Measurements from ENCODE around the gene TMEM220. TPM values are rescaled to one million over a fixed set of nuclear protein-coding genes. Genes with fewer than 3 reads are reported as not detected.

Gene TMEM220
- 2.8 to 4.2 TPM (median 3.1 TPM) in 5 replicates for total RNA-seq (2022; extraction: Qiagen RNA extraction; ENCODE audit: low read depth)

DNA sequence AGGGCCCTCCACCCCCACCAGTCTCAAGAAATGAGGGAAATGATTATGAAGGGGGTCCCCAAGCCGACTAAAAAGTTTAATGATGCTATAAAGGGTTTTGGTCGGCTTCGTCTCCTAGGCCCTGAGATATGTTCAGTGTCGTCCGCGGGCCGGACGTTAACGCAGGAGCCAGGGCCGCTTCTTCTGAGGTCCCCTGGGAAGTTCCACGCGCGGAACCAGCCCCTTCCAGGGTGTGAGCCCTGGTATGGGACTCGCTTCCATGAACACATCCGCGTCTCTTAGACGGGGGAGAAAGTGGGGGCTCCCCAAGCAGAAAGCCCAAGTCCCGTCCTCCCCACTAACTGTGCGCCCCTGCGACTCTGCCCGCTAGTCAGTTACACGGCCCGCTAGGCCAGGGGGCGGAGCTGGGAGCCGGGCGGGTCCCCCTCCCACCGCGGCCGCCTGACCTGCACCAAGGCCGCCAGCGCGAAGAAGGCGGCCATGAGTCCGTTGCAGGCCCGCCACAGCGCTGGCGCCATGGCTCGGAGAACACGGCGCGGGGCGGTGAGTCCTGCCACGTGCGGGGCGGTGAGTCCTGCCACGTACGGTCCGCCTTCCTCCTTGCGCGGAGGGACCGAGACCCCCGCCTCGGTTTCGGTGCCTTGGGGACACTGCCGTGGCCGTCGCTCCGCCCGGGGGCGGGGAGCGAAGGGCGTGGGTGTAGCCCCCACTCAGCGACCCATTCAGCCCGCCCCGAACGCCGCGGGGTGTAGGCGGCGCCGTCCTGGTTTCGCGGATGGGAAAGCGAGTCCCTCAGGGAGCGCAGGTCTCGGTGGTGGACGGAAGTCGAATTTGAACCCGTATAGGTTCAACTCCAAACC, at the start of gene TMEM220:
TMEM220 (minus strand) TSS at position 690 of the 860 bp plus-strand sequence; CDS start at position 518, 172 bp downstream.

DNA sequence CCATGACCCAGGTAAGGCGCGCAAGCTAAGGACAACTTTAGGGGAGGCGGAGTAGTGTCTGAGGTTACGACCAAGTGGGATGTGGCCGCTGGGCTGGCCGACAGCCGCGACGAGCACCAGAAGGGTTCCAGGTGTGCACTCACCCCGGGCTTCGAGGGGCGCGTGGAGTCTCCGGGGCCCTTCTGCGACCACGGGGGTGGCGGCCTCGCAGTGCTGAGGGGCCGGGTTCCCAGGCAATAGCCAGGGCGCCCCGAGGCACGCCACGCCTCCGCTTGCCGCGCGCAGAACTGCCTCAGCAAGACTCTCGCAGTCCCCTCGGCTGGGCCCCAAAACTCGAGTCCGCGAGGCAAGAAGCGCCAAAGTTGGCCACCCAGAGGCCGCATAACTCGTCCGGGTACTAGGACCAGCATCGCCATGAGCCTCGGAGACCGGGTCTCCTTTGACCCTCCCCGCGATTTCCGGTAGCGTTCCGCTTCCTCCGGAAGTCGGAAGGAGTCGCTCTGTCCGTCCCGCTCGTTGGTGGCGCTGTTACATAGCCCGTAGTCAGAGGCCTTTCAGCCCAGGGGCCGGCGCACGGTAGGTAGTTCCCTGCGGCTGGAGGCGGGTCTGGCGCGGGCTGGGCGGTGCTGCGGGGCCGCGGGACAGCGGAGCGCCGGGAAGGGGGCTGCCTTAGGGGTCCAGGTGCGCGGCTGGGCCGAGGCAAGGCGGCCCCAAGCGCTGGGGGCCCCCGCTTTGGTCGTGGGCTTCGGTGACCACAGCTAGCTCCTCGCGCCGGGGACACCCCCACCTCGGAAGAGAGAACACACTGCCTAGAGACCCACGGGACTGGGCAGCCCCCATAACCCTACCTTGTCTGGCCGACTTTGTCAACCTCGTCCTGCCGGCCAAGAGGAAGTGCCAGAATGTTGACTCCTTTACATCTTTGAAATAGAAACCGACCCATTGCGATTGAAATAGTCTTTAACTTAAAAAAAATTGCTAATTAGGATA, 32.4 kb downstream of the TMEM220 start, which contains the start of the genes ADPRM and SCO1:
ADPRM (plus strand) TSS at position 503 of the 990 bp plus-strand sequence. CDS start 7,333 bp downstream, outside the sequence.
SCO1 (minus strand) TSS at position 442 of the 990 bp plus-strand sequence; CDS start at position 416, 26 bp downstream.

Other genes starting within 250 kb of the TMEM220 start
- gene MYH1, start 211.5 kb downstream of the TMEM220 start, total RNA-seq (2022; extraction: Qiagen RNA extraction; ENCODE audit: low read depth) = not detected in 5 replicates
- not detected in 5 replicates for gene MYH2, start 180.4 kb downstream of the TMEM220 start, total RNA-seq (2022; extraction: Qiagen RNA extraction; ENCODE audit: low read depth)
- gene MYH3, start 72.7 kb downstream of the TMEM220 start, total RNA-seq (2022; extraction: Qiagen RNA extraction; ENCODE audit: low read depth) = 0.68 to 1.5 TPM (median 1.1 TPM) in 5 replicates
- gene SCO1, start 32.5 kb downstream of the TMEM220 start, total RNA-seq (2022; extraction: Qiagen RNA extraction; ENCODE audit: low read depth) = 51.6 to 62.7 TPM (median 58.4 TPM) in 5 replicates
- 7.1 to 9.5 TPM (median 9.2 TPM) in 5 replicates for gene ADPRM, start 32.4 kb downstream of the TMEM220 start, total RNA-seq (2022; extraction: Qiagen RNA extraction; ENCODE audit: low read depth)
- not detected in 5 replicates for gene TMEM238L, start 74.1 kb upstream of the TMEM220 start, total RNA-seq (2022; extraction: Qiagen RNA extraction; ENCODE audit: low read depth)
- not detected in 5 replicates for gene PIRT, start 108.1 kb upstream of the TMEM220 start, total RNA-seq (2022; extraction: Qiagen RNA extraction; ENCODE audit: low read depth)